GM06990 (cell line): Measurements from ENCODE around the gene TP53RK.

Experiments
- DNase-seq: peaks from one replicate; pipeline ENCODE4 v3.0.0-alpha.2; 2011; ENCODE audit not compliant: insufficient read length; ENCODE audit errors: extremely low read depth
- H3K27me3 ChIP-seq: replicated peaks from 2 replicates; pipeline ENCODE4 v1.6.0; 2011; ENCODE audit warnings: low read length; ENCODE audit not compliant: control insufficient read depth, insufficient read depth
- H3K36me3 ChIP-seq: 2 replicates; pipeline ENCODE4 v1.5.1; 2011; ENCODE audit warnings: low read length; ENCODE audit not compliant: control insufficient read depth, insufficient read depth
- H3K4me3 ChIP-seq: replicated peaks from 2 replicates; pipeline ENCODE4 v1.5.1; 2011; ENCODE audit warnings: low read depth, mild to moderate bottlenecking, control low read depth, low read length
- TF ChIP-seq, protein P1 (sequence below): IDR thresholded peaks from 2 replicates; pipeline ENCODE4 v1.5.1; 2011; ENCODE audit warnings: low read length, control low read depth, mild to moderate bottlenecking, inconsistent platforms; ENCODE audit not compliant: insufficient read depth, poor library complexity, severe bottlenecking

The TP53RK gene

GRCh38 chr20:46646122-46646521 lies 43.1 kb downstream of the TP53RK start:
- TF ChIP-seq, protein P1, sequence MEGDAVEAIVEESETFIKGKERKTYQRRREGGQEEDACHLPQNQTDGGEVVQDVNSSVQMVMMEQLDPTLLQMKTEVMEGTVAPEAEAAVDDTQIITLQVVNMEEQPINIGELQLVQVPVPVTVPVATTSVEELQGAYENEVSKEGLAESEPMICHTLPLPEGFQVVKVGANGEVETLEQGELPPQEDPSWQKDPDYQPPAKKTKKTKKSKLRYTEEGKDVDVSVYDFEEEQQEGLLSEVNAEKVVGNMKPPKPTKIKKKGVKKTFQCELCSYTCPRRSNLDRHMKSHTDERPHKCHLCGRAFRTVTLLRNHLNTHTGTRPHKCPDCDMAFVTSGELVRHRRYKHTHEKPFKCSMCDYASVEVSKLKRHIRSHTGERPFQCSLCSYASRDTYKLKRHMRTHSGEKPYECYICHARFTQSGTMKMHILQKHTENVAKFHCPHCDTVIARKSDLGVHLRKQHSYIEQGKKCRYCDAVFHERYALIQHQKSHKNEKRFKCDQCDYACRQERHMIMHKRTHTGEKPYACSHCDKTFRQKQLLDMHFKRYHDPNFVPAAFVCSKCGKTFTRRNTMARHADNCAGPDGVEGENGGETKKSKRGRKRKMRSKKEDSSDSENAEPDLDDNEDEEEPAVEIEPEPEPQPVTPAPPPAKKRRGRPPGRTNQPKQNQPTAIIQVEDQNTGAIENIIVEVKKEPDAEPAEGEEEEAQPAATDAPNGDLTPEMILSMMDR: no peak
- H3K36me3 ChIP-seq: no peaks in the 10 kb centered on the region
- H3K4me3 ChIP-seq: no peak overlapping the region
- no peak for DNase-seq
- no peaks in the 10 kb centered on the region; the same call in none of the 2 replicates for H3K27me3 ChIP-seq

GRCh38 chr20:46644733-46645132 lies 44.5 kb downstream of the TP53RK start:
- no peak for DNase-seq
- Histone ChIP-seq H3K4me3 (no peak overlapping the region), H3K27me3 (no peaks in the 10 kb centered on the region; the same call in 1 of the 2 replicates), H3K36me3 (no peaks in the 10 kb centered on the region)
- TF ChIP-seq, protein P1: no peak

DNA sequence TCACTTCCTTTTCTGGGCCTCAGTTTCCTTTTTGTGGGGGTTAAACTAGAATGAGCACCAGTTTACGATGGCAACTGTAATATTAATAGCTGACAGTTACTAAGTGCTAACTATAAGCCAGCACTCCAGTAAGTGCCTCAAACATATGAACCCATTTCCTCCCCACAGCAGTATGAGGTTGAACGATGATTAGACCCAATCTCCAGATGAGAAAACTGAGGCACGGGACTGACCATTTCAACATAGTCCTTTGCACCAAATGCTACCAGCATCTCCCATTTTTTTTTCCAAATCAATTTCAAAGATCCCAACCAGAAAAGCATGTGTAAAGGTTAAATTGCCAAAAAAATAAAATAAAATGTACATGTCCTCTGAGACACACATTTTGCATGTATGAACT lies 45.1 kb downstream of the TP53RK start:
- DNase-seq: no peak
- TF ChIP-seq, protein P1: no peak
- H3K27me3 ChIP-seq: no peaks in the 10 kb centered on the region; the same call in none of the 2 replicates

DNA sequence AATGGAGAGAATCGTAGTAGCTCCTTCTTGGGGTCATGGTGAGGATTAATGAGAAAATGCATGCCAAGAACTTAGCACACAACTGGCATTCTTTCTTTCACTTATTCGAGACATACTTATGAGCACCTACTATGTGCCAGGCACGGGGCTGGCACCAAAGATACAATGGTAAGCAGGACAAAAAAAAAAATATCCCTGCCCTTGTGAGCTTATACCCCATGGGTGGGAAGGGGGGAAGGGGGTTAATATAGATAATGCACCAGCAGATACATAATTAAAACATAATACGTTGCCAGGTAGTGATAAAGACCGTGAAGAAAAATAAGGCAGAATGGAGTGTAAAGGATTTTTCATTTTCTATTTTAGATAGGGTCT lies 46.3 kb downstream of the TP53RK start:
- Histone ChIP-seq H3K27me3 (no peaks in the 10 kb centered on the region; the same call in none of the 2 replicates), H3K36me3 (no peaks in the 10 kb centered on the region), H3K4me3 (no peak overlapping the region)
- DNase-seq: no peak
- TF ChIP-seq, protein P1: no peak

More for the DNA sequence above, 45.1 kb downstream of the TP53RK start:
- H3K36me3 ChIP-seq: no peaks in the 10 kb centered on the region
- no peak overlapping the region for H3K4me3 ChIP-seq

DNA sequence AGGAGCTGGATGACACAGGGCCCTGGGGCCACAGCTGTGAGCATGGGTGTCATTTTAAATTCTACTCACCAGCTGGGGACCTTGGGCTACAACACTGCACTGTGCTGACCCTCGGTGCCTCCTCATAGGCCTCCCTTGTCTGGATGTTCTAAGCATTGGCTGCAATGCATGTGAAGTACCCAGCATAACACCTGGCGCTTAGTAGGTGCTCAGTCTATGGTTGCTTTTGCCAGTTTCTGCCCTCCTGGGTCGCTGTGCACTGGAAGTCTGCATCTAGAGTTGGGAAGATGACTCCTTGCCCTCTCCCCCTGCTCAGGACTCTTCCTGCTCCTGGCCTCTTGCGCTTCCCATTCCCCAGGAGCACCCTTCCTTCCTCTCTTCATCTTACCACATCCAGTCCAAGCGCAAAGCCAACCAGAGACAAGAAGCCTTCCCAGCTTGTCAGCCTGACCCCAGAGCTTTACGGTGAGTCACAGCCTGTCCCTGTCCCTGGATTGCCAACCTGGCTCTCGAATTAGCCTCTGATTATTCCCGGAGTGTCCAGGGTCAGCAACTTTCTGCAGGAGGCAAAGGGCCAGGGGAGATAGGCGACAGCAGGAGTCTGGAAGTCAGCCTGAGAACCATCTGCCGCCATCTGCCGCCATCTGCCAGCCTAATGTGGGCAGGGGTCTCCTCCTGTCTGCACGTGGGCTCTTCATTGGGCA lies 46.8 kb downstream of the TP53RK start:
- no peak overlapping the region for H3K4me3 ChIP-seq
- TF ChIP-seq, protein P1: no peak
- no peaks in the 10 kb centered on the region for H3K36me3 ChIP-seq
- H3K27me3 ChIP-seq: no peaks in the 10 kb centered on the region; the same call in none of the 2 replicates
- DNase-seq: no peak
